SIG-M5 (cell line): ENCODE results near the gene OR52K1.
"Not testable (repeated sequence)": the region's sequence is repeated elsewhere in the genome, so short reads cannot be mapped to it uniquely, and the experiment has no call there.

ENCODE experiments used
- DNase-seq: peaks from one replicate; lab custom pipeline; 2025; lab: John Stamatoyannopoulos, UW

OR52K1 gene

DNA sequence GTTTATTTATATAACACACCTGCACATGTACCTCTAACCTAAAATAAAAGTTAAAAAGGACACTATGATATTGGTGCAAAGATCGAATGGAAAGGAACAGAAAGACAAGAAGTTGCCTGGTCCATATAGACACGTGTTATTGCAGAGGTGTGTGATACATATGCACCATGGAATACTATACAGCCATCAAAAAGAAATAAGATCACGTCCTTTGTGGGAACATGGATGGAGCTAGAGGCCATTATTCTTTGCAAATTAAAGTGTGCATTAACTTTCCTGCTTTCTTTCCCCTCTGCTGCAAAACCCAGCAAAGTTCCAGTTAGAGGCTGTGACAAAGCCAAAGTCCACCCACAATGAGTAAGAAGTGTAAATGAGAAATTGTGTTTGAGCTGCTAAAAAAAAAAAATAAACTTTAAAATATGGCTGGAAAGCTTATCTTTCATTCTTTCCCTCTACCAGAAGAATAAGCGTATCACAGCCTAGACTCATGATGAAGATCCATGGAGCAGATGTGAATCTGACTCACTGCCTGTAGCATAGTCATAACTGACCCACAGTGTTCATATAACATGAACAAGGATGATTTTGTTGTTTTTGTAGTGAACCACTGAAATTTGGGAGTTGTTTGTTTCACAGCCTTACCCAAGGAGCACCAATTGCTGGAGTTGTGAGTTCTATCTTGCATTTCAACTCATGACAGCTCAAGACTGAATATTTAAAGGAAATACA, 9.6 kb downstream of the OR52K1 start:
- no peak for DNase-seq

DNA sequence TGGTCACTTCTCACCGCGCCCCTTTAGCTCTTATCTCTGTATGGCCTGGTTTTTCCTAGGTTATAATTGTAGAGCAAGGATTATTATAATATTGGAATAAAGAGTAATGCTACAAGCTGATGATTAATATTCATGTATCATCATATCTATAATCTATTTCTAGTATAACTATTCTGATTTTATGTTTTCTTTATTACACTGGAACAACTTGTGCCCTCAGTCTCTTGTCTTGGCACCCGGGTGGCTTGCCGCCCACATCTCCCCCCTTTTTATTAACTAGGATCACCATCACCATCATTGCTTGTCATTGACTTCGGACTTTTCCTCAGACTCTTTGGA, 11.0 kb downstream of the OR52K1 start:
- no peak for DNase-seq

DNA sequence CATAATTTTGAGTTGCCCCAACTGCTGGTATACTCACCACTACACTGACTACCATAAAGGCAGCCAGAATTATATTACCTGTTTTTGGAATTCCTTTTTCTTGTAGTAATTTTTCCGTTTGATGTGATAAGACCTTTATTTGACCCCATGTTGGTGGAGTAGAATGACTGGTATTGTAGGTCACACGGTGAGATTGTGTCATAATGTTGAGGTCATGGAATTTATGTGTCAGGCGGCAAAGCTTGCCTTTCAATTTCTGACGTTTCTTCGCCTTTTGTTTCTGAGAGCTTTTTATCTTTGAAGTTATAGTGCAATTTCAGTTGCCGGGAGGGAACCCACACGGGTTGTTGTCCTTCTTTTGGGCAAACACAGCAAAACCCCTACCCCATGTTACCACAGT, 13.0 kb downstream of the OR52K1 start:
- no peak for DNase-seq

DNA sequence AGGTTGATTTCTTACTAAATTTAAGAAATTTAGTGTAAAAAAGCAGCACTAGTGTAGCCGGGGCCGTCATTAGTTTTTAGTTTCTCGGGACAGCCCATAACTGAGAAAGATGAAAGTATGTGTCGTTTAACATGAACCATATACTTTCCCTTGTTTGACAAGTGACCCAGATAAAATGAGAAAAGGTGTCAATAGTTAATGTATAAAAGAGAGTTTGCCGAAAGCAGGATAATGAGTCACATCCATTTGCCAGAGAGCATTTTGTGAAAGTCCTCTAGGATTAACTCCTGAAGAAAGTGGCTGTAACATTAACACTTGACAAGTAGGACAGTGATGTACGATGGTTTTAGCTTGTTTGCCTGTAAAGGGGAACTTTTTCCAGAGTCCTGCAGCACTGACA, 13.5 kb downstream of the OR52K1 start:
- DNase-seq: no peak

DNA sequence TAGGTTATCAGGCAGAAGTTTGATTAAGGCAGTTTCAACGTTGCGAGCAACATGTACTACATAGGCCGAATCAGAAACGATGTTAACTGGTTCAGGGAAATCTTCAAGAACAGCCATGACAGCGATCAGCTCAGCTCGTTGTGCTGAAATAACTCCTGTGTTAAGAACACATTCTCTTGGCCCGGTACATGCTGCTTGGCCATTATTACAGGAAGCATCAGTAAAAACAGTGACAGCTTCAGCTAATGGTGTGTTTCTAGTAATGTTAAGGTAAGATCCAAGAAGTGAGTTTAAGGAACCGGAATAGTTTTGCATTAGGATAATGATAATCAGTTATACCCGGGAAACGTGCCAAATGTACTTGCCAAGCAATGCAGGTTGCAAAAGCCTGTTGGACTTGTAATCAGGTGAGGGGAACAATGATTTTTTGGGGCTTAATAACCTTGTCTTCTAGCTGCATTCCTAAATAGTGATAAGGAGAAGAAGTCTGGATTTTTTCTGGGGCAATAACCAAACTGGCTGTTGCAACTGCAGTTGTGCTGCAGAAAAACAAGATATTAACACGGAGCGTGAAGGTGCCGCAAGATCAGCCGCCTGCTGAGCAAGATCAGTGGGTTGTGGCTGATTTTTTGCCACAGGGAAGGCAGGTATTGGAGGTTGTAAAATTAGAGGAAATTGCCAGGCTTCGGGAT, 14.3 kb downstream of the OR52K1 start:
- no peak for DNase-seq

DNA sequence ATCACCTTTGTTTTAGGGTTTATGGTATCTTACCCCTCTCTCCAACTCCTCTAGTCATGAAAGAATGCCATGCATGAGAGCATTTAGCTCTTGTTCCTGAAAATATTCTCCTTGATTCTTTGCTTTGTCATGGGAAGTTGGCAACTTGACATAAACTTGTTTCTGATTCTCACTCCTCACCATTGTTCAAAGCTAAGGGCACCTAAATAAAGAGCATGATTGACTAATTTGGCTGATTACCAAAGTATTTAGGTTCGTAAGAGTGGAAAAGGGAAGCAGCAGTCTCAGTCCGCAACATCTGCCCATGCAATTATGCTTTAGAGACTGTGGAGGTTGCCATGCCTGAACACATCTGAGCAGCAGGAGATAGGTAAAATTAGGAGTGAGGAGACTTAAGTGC, 26.4 kb downstream of the OR52K1 start:
- no peak for DNase-seq

DNA sequence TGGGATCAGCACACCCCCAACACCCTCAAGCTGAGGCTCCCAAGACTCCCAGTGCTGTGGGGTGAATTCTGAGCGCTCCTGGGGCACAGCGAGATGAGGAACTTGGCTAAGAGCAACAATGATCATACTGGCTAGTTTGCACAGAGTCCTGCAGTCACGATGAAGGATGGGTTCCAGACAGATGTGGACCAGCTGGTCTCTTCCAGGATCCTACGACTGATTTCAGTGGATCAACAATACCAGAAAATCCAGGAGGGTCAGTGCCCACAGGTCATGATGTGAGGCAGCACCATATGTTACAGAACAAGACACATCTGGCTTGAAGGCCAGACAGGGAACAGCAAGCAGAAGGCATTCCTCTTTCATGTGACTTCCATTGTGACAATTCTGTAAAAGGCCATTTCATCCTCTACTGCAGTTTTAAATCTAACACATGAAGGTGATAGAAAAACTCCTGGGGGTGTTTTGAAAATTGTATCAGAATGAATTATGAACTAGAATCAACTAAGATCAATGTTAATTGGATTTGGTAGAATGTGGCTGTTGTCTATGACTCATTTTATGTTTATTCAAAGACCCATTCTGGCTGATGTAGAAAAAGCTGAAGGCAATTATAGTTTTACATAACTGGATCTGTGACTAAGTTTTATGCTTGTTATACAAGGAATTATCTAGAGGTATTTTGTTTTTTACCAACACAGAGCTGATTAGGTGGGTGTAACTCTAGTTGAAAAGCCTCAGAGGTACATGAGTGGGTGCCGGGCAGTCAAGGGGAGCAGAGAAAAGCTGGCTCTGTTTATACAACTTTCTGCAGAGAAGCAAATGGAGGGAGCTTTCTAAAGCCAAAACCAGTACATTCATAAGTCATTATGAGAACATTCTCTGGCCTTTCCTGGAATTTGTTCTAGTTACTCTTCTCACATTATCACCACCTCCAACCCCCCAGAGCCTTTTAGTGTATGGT, 29.1 kb downstream of the OR52K1 start:
- DNase-seq: no peak

DNA sequence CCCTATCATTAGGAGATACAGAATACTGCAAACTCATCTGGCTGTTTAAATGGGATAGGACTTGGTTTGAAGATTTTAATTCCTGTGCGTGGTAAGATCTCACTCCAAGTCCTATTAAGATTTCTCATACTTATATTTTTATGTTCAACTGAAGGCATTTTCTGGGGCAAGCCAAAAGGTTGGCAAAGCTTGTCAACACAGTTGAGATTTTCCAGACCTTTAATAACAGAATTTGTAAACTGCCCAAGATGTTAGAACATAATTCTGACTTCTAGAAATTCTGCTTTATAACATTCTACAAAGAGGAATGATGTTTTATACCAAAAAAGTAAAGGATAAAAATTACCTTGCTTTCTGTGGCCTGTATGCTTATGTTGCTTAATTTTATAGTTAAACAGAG, 31.8 kb downstream of the OR52K1 start:
- no peak for DNase-seq

DNA sequence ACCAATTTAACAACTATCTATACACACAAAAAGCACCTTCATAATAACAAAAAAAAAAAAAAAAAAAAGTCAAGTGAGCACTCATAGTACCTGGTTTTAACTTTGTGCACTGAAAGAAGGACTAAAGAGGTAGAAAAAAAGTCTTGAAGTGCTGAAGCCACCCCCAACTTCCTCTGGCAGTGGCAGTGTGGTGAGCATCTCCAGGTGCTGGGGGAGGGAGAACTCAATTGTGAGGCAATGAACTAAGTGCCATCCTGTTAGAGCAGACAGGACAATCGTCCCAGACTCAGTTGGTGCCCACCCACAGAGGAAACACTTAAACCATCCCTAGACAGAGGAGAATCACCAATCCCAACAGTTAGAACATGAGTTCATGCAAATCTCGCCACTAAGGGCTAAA, 39.9 kb downstream of the OR52K1 start:
- no peak for DNase-seq

DNA sequence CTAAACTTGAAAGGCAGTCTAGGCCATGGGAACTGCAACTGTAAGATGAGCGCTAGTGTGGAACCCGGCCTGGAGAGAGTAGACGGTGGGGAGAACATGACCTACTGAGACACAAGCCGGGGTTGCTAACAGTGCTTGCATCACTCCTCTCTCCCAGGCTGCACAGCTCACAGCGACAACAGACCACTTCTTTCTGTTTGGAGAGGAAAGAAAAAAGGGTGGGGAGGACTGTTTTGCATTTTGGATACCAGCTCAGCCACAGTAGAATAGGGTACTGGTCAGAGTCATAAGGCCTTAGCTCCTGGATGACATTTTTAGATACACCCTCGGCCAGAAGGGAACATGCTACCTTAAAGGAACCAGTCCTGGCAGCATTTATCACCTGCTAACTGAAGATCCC, 40.3 kb downstream of the OR52K1 start:
- no peak for DNase-seq

DNA sequence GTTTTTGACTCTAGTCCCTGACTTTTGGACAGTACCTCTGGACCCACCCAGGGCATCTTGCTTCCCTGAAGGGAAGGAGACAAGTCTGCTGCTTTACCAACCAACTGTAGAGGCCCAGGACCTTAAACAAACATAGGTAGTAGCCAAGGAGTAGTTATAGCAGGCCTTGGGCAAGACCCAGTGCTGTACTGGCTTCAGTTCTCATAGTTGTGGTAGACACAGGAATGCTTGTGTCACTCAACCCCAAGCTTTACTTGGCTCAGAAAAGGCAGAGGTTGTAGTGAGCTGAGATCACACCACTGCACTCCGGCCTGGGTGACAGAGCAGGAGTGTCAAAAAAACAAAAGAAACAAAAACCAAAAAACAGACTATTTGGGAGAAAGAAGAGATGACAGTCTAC, 41.2 kb downstream of the OR52K1 start:
- no peak for DNase-seq

DNA sequence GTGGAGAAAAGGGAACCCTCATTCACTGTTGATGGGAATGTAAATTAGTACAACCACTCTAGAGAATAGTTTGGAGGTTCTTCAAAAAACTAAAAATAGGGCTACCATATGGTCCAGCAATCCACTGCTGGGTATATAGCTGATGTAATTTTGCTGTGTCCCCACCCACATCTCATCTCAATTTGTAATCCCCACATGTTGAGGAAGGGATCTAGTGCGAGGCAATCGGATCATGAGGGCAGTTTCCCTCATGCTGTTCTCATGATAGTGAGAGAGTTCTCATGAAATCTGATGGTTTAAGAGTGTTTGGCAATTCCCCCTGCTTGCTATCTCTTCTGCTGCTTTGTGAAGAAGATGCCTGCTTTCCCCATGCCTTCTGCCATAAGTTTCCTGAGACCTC, 45.5 kb downstream of the OR52K1 start:
- no peak for DNase-seq

DNA sequence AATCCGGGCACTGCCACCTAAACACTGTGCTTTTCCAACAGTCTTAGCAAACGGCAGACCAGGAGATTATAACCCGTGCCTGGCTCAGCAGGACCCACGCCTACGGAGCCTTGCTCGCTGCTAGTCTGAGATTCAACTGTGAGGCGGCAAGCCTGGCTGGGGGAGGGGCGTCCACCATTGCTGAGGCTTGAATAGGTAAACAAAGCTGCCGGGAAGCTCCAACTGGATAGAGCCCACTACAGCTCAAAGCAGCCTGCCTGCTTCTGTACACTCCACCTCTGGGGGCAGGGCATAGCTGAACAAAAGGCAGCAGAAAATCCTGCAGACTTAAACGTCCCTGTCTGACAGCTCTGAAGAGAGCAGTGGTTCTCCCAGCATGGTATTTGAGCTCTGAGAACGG, 49.2 kb downstream of the OR52K1 start:
- not testable (repeated sequence) for DNase-seq

DNA sequence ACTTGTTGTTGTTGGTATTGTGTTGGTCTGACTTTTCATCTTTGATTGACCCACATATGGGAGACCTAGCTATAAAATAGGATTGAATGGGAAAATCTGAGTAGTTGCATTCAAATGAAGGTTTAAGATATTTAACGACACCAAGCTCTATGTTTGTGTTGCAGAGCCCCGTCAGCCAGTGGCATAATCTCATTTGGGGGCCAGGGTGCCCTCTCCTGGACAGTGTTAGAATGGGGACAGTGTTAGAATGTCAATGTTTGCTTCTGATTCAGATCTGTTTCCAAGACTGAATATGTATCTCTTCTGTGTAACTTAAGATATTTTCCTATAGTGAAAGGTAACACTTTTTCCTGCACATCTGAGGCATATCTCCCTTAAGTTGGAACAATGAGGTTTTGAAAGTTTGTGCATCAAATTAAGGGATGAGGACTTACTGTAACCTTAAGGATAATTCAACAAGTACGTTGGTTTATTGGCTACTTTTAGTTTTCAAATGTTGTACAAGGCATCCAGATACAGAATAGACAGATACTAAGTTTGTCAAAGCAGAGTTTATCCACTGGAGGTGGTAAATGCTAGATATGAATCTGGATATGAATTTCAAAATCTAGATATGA, 57.3 kb downstream of the OR52K1 start:
- DNase-seq: no peak

DNA sequence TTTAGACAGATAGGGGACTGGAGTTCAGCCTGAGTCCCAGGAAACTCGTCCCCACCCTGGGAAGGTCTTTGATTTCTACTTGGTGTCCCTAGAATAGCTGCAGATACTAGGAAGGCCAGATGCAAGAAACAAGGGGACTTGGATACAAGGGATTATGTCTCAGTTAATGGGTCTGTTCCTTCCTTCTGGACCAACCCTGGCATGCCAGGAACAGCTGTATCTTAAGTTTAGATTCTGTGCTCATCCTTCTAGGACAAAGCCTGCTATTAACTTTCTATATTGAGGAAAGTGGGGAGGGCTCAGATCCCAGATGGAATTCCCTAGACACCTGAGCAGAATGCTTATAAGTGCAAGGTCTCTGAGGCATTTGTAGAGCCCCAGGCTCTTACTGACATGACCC, 58.6 kb downstream of the OR52K1 start:
- no peak for DNase-seq
